Endothelial cell of umbilical vein (primary cell): ENCODE results near the gene TOP1. TPM values are rescaled to one million over a fixed set of nuclear protein-coding genes. Genes with fewer than 3 reads are reported as not detected.
"Not testable (repeated sequence)": the region's sequence is repeated elsewhere in the genome, so short reads cannot be mapped to it uniquely, and the experiment has no call there.

Experiments used
- BruUV-seq: library from RNA; stranded (reverse); fragments of 400-500 nt; replicated peaks from 2 replicates; lab custom pipeline; 2021; lab: Mats Ljungman, UMichigan
- CTCF ChIA-PET: fragments of 300-600, 350-600 bp; sonication (Branson Sonifier 250); formaldehyde crosslinking; loops from one replicate; lab custom pipeline; 2021; ENCODE audit warnings: antibody characterized with exemption, inconsistent platforms; lab: Charles Lee
- POLR2A ChIA-PET: fragments of 300-600, 350-600 bp; sonication (Branson Sonifier 250); formaldehyde crosslinking; loops from one replicate; lab custom pipeline; 2021; ENCODE audit warnings: antibody characterized with exemption, inconsistent platforms; lab: Charles Lee
- DNase-seq: peaks from one replicate; pipeline ENCODE4 v3.0.0-alpha.2; 2011; ENCODE audit warnings: low read depth, low spot score
- FAIRE-seq: peaks from 2 replicates; lab custom pipeline; 2011; peaks lifted over from hg19 to GRCh38; lab: Jason Lieb, UNC
- H2AFZ ChIP-seq: 2 replicates; pipeline ENCODE4 v1.6.0; 2012; ENCODE audit warnings: low read depth, low read length, control low read depth, inconsistent platforms
- H3K27ac ChIP-seq: 2 replicates; pipeline ENCODE4 v1.5.1; 2011; ENCODE audit warnings: low read depth, mild to moderate bottlenecking, control low read depth, low read length, moderate library complexity; ENCODE audit not compliant: insufficient read depth
- H3K27me3 ChIP-seq, 2 experiments: 2 replicates each; pipeline versions ENCODE4 v1.6.0 to v1.6.1; 2011; ENCODE audit warnings: low read length in 2 of 2, mixed read lengths in 1 of 2; ENCODE audit not compliant: control insufficient read depth in 2 of 2, insufficient read depth in 2 of 2
- H3K36me3 ChIP-seq, 2 experiments: 2 replicates in 1 of 2; 3 replicates in 1 of 2; pipeline ENCODE4 v1.5.1; 2011; ENCODE audit warnings: low read length in 2 of 2, mild to moderate bottlenecking in 1 of 2, moderate library complexity in 1 of 2; ENCODE audit not compliant: control insufficient read depth in 2 of 2, insufficient read depth in 2 of 2; ENCODE audit errors: extremely low read depth in 1 of 2
- H3K4me1 ChIP-seq: 3 replicates; pipeline ENCODE4 v1.5.1; 2011; ENCODE audit warnings: mild to moderate bottlenecking, low read length; ENCODE audit not compliant: control insufficient read depth, insufficient read depth; ENCODE audit errors: extremely low read depth
- H3K4me2 ChIP-seq: 2 replicates; pipeline ENCODE4 v1.6.1; 2011; ENCODE audit warnings: low read length, control low read depth, mixed read lengths; ENCODE audit not compliant: insufficient read depth
- H3K4me3 ChIP-seq, 3 experiments: fragments of 200-600 bp in 1 of 3; sonication (generic), shearing (Covaris generic) in 1 of 3; replicated peaks in 1 of 3; 2 replicates each; pipeline ENCODE4 v1.5.1; 2011 to 2016; ENCODE audit warnings: control low read depth in 3 of 3, low read length in 3 of 3, mild to moderate bottlenecking in 2 of 3, inconsistent platforms in 1 of 3, low read depth in 1 of 3, moderate library complexity in 1 of 3; ENCODE audit not compliant: insufficient read depth in 1 of 3
- H3K79me2 ChIP-seq: 2 replicates; pipeline ENCODE4 v1.6.0; 2012; ENCODE audit warnings: low read length, inconsistent platforms; ENCODE audit not compliant: control insufficient read depth, insufficient read depth
- H3K9ac ChIP-seq: replicated peaks from 2 replicates; pipeline ENCODE3; 2011; ENCODE audit warnings: low read length, control low read depth; ENCODE audit not compliant: insufficient read depth; ENCODE audit errors: extremely low read depth
- H3K9me1 ChIP-seq: replicated peaks from 3 replicates; pipeline ENCODE4 v1.6.0; 2011; ENCODE audit warnings: mild to moderate bottlenecking, low read length; ENCODE audit not compliant: control insufficient read depth, insufficient read depth; ENCODE audit errors: extremely low read depth
- H3K9me3 ChIP-seq: replicated peaks from 2 replicates; pipeline ENCODE4 v1.5.1; 2012; ENCODE audit warnings: low read length, inconsistent platforms; ENCODE audit not compliant: control insufficient read depth, insufficient read depth
- H4K20me1 ChIP-seq: replicated peaks from 2 replicates; pipeline ENCODE3; 2011; ENCODE audit warnings: mild to moderate bottlenecking, low read length; ENCODE audit not compliant: control insufficient read depth, insufficient read depth; ENCODE audit errors: extremely low read depth
- CTCF ChIP-seq, 2 donors: IDR thresholded peaks; 1 replicate in 1 of 2; 2 replicates in 1 of 2; pipeline ENCODE4 v1.5.1; 2011; ENCODE audit warnings: low read length in 2 of 2, mild to moderate bottlenecking in 2 of 2, moderate library complexity in 2 of 2, control low read depth in 1 of 2, inconsistent platforms in 1 of 2, low read depth in 1 of 2; ENCODE audit not compliant: insufficient read depth in 1 of 2; ENCODE audit errors: extremely low read depth in 1 of 2
- MYC ChIP-seq: IDR thresholded peaks from one replicate; pipeline ENCODE4 v1.6.1; 2011; ENCODE audit warnings: mild to moderate bottlenecking, low read depth, low read length
- POLR2AphosphoS5 ChIP-seq: IDR thresholded peaks from 2 replicates; pipeline ENCODE4 v1.6.1; 2012; ENCODE audit warnings: low read depth, mild to moderate bottlenecking, control low read depth, low read length, moderate library complexity; ENCODE audit not compliant: insufficient read depth
- dilution Hi-C: fragments of 300-500 bp; cut with MboI; formaldehyde crosslinking; loops from one replicate; pipeline ENCODE4 v1.15.0; 2019; ENCODE audit warnings: low sequenced_read_pairs; ENCODE audit not compliant: extremely low pct_ligation_motif_present
- intact Hi-C: fragments of 100-400 bp; cut with micrococcal nuclease; formaldehyde crosslinking; loops from one replicate; pipeline ENCODE4 v1.10.0; 2022
- polyA plus RNA-seq, 4 experiments: library from polyadenylated mRNA; depleted of rRNA in 3 of 4; stranded (reverse) in 3 of 4; unstranded in 1 of 4; fragments of >200 nt; gene quantifications; 2 replicates each; pipeline versions ENCODE4 v1.2.1 to v1.2.3, GENCODE V29; 2011 to 2012; ENCODE audit warnings: missing spikeins in 1 of 4
- total RNA-seq: library from RNA; stranded (reverse); gene quantifications from 2 replicates; pipeline ENCODE4 v1.2.3, GENCODE V29; 2021

Gene TOP1
- total and polyA plus RNA-seq, 2 donors (not counting 3 experiments of a cell fraction or from before 2014, with no cell fraction given): 7.0 to 77.4 TPM

- POLR2A ChIA-PET: no interaction called here
- no peak overlapping the region for H3K4me2 ChIP-seq
- no peaks in the 10 kb centered on the region for H3K9me3 ChIP-seq
- H3K4me1 ChIP-seq: no peaks in the 10 kb centered on the region
- no peaks in the 10 kb centered on the region for H4K20me1 ChIP-seq
- no peak overlapping the region for H2AFZ ChIP-seq
- no TSS peak for BruUV-seq
- DNase-seq: no peak
- intact Hi-C loops (no loop called here), dilution Hi-C loops (no loop called here)
- CTCF ChIA-PET: interaction anchor here (2.3 kb wide), 1 partner anchor 8 kb away, joined by 7 read pairs; no protein-coding TSS in a partner anchor
- no peak overlapping the region for H3K27ac ChIP-seq
- TF ChIP-seq MYC (no peak), CTCF (IDR thresholded peaks at IDR 0.05; ENCODE audit: extremely low read depth in 1 of 2, insufficient read depth in 1 of 2, low read depth in 1 of 2, low read length in 2 of 2) (no peak), POLR2AphosphoS5 (no peak)
- no peaks in the 10 kb centered on the region for H3K79me2 ChIP-seq
- no peak for FAIRE-seq
- no peak overlapping the region for H3K9ac ChIP-seq
- H3K36me3 ChIP-seq: peaks cover 26 to 33% of the 10 kb centered on the region in 2 experiments
- no peaks in the 10 kb centered on the region for H3K9me1 ChIP-seq
- no peak overlapping the region for H3K4me3 ChIP-seq
- H3K27me3 ChIP-seq: no peaks in the 10 kb centered on the region
These were observed 98.1 kb downstream of the TOP1 start for GRCh38 chr20:41126719-41127118.

GRCh38 chr20:41128317-41128716, 99.7 kb downstream of the TOP1 start:
- H3K9ac ChIP-seq, dilution Hi-C loops, H3K27ac ChIP-seq, H3K9me3 ChIP-seq, H3K4me2 ChIP-seq, H2AFZ ChIP-seq, H4K20me1 ChIP-seq, FAIRE-seq, DNase-seq, H3K79me2 ChIP-seq, BruUV-seq, CTCF ChIA-PET, POLR2A ChIA-PET, H3K4me1 ChIP-seq, intact Hi-C loops, H3K4me3 ChIP-seq, H3K9me1 ChIP-seq, H3K27me3 ChIP-seq: not testable (repeated sequence)
- peaks cover 15 to 22% of the 10 kb centered on the region in 2 experiments for H3K36me3 ChIP-seq
